ENCODE data around the gene DNAL1.
A peak's percentile ranks its signal among the peaks of the same experiment; 100 is the strongest.

DNAL1 gene

GRCh38 chr14:73719361-73719760 is 74.6 kb downstream of the DNAL1 start:
- Histone ChIP-seq H3K4me3 (no peak overlapping the region), H3K27ac (peak overlapping the region; percentile 8 to 77)
- no peak for DNase-seq (ENCODE audit: low spot score)
- no peak for TF ChIP-seq CTCF (IDR thresholded peaks at IDR 0.05)

GRCh38 chr14:73719791-73720190 is 75.0 kb downstream of the DNAL1 start:
- DNase-seq (ENCODE audit: low spot score): no peak
- TF ChIP-seq CTCF (IDR thresholded peaks at IDR 0.05): no peak
- no peak overlapping the region for H3K27ac ChIP-seq
- no peak overlapping the region for H3K4me3 ChIP-seq

- no peak overlapping the region for H3K4me3 ChIP-seq
- no peak for TF ChIP-seq CTCF (IDR thresholded peaks at IDR 0.05)
- no peak overlapping the region for H3K27ac ChIP-seq
- no peak for DNase-seq (ENCODE audit: low spot score)
Measured at GRCh38 chr14:73720636-73721035, 75.8 kb downstream of the DNAL1 start.

GRCh38 chr14:73721101-73721821 is 76.5 kb downstream of the DNAL1 start:
- DNase-seq (ENCODE audit: low spot score): no peak
- no peak for TF ChIP-seq CTCF (IDR thresholded peaks at IDR 0.05)
- H3K27ac ChIP-seq: peak overlapping the region in 1 of 2 donors; percentile 49
- H3K4me3 ChIP-seq: no peak overlapping the region

- Histone ChIP-seq H3K4me3 (no peak overlapping the region), H3K27ac (peak overlapping the region in 1 of 2 donors; percentile 20)
- no peak for DNase-seq (ENCODE audit: low spot score)
- no peak for TF ChIP-seq CTCF (IDR thresholded peaks at IDR 0.05)
Measured at GRCh38 chr14:73722581-73722980, 77.8 kb downstream of the DNAL1 start.

- Histone ChIP-seq H3K4me3 (peak overlapping the region; percentile 34), H3K27ac (peak overlapping the region; percentile 75 to 91)
- no peak for DNase-seq (ENCODE audit: low spot score)
- TF ChIP-seq CTCF (IDR thresholded peaks at IDR 0.05): no peak
Measured at GRCh38 chr14:73723406-73723796, 78.6 kb downstream of the DNAL1 start.

Data from coronary artery (tissue), 2 donors.